HCT116 (cell line): ENCODE results near the gene LSM7. TPM values are rescaled to one million over a fixed set of nuclear protein-coding genes. Genes with fewer than 3 reads are reported as not detected.

Source experiments
- ATAC-seq: fragments of 200-7000 bp; cut with Tn5 transposase; 2 replicates; pipeline ENCODE4 v1.9.1; 2020; ENCODE audit warnings: mild to moderate bottlenecking, moderate library complexity
- BruUV-seq: library from RNA; stranded (reverse); fragments of 400-500 nt; replicated peaks from 2 replicates; lab custom pipeline; 2021; lab: Mats Ljungman, UMichigan
- CTCF ChIA-PET: fragments of 300-600 bp; sonication (Branson Sonifier 250); formaldehyde crosslinking; loops from one replicate; lab custom pipeline; 2021; ENCODE audit warnings: antibody characterized with exemption; lab: Charles Lee
- POLR2A ChIA-PET: fragments of 300-600, 350-600 bp; sonication (Branson Sonifier 250); formaldehyde crosslinking; loops from one replicate; lab custom pipeline; 2021; ENCODE audit warnings: antibody characterized with exemption; lab: Charles Lee
- RAD21 ChIA-PET, 2 experiments: fragments of 300-600 bp; sonication (Branson Sonifier 250); formaldehyde crosslinking; loops; one replicate each; lab custom pipeline; 2023; ENCODE audit warnings: low total read pairs in 2 of 2; ENCODE audit not compliant: uncharacterized antibody in 2 of 2, unreplicated experiment in 2 of 2, low non-redundant PET in 1 of 2; lab: Charles Lee
- DNase-seq: peaks from one replicate; pipeline ENCODE4 v3.0.0-alpha.2; 2010; ENCODE audit warnings: low read depth, low spot score
- H2AFZ ChIP-seq: fragments of 200-600 bp; shearing (Covaris generic), sonication (generic); 2 replicates; pipeline ENCODE4 v1.6.1; 2017; ENCODE audit warnings: low read depth, mixed run types, mixed read lengths, antibody characterized with exemption, low read length; ENCODE audit not compliant: poor library complexity, severe bottlenecking
- H3K27ac ChIP-seq: 2 replicates; pipeline ENCODE4 v1.5.1; 2012; ENCODE audit warnings: low read depth, low read length
- H3K27me3 ChIP-seq: fragments of 200-600 bp; sonication (generic); 2 replicates; pipeline ENCODE4 v1.6.1; 2016; ENCODE audit warnings: mixed run types, low read length, mixed read lengths; ENCODE audit not compliant: insufficient read depth
- H3K36me3 ChIP-seq, 2 experiments: fragments of 200-500 bp in 1 of 2; fragments of 200-600 bp in 1 of 2; sonication (Bioruptor generic) in 1 of 2; sonication (generic) in 1 of 2; 2 replicates each; pipeline versions ENCODE4 v1.5.1 to v1.6.1; 2014 to 2016; ENCODE audit warnings: low read length in 2 of 2, inconsistent platforms in 1 of 2, mixed read lengths in 1 of 2, mixed run types in 1 of 2; ENCODE audit not compliant: insufficient read depth in 2 of 2, control insufficient read depth in 1 of 2
- H3K4me1 ChIP-seq, 2 experiments: fragments of 200-600 bp in 1 of 2; sonication (generic) in 1 of 2; 2 replicates each; pipeline versions ENCODE4 v1.5.1 to v1.6.1; 2012 to 2017; ENCODE audit warnings: low read length in 2 of 2, inconsistent platforms in 1 of 2, mild to moderate bottlenecking in 1 of 2, mixed read lengths in 1 of 2, mixed run types in 1 of 2, moderate library complexity in 1 of 2; ENCODE audit not compliant: insufficient read depth in 2 of 2, control insufficient read depth in 1 of 2
- H3K4me2 ChIP-seq: fragments of 200-600 bp; sonication (generic); 2 replicates; pipeline ENCODE4 v1.6.1; 2017; ENCODE audit warnings: mixed run types, low read length, mixed read lengths
- H3K4me3 ChIP-seq, 2 experiments: fragments of 200-600 bp in 1 of 2; sonication (generic) in 1 of 2; replicated peaks in 1 of 2; 2 replicates each; pipeline ENCODE4 v1.5.1; 2011 to 2016; ENCODE audit warnings: low read length in 2 of 2, control low read depth in 1 of 2, low read depth in 1 of 2, mild to moderate bottlenecking in 1 of 2, mixed read lengths in 1 of 2, mixed run types in 1 of 2
- H3K79me2 ChIP-seq: fragments of 200-600 bp; sonication (generic); 2 replicates; pipeline ENCODE4 v1.6.1; 2017; ENCODE audit warnings: mild to moderate bottlenecking, mixed run types, low read length, moderate library complexity, mixed read lengths; ENCODE audit not compliant: insufficient read depth
- H3K9ac ChIP-seq: fragments of 200-600 bp; sonication (generic); 2 replicates; pipeline ENCODE4 v1.6.1; 2016; ENCODE audit warnings: low read length, mixed read lengths
- H3K9me2 ChIP-seq: fragments of 200-600 bp; sonication (generic), shearing (Covaris generic); 2 replicates; pipeline ENCODE4 v1.6.1; 2017; ENCODE audit warnings: mixed run types, mild to moderate bottlenecking, moderate library complexity; ENCODE audit not compliant: insufficient read depth
- H3K9me3 ChIP-seq, 2 experiments: fragments of 200-500 bp in 1 of 2; fragments of 200-600 bp in 1 of 2; sonication (Bioruptor generic) in 1 of 2; sonication (generic) in 1 of 2; 2 replicates each; pipeline ENCODE4 v1.6.1; 2014 to 2017; ENCODE audit warnings: low read length in 2 of 2, mixed read lengths in 2 of 2, inconsistent platforms in 1 of 2, low read depth in 1 of 2, mild to moderate bottlenecking in 1 of 2, mixed run types in 1 of 2, moderate library complexity in 1 of 2; ENCODE audit not compliant: control insufficient read depth in 1 of 2, insufficient read depth in 1 of 2
- H4K20me1 ChIP-seq: fragments of 200-600 bp; sonication (generic), shearing (Covaris generic); 2 replicates; pipeline ENCODE4 v1.6.1; 2017; ENCODE audit warnings: mixed run types, mild to moderate bottlenecking, moderate library complexity; ENCODE audit not compliant: insufficient read depth
- EZH2phosphoT487 ChIP-seq: fragments of 200-600 bp; IDR thresholded peaks from 2 replicates; pipeline ENCODE4 v1.6.1; 2018; ENCODE audit warnings: antibody characterized with exemption, borderline replicate concordance
- MAX ChIP-seq: IDR thresholded peaks from 2 replicates; pipeline ENCODE4 v1.6.1; 2012
- RAD21 ChIP-seq: IDR thresholded peaks from 2 replicates; pipeline ENCODE4 v1.6.1; 2012; ENCODE audit warnings: low read depth, mild to moderate bottlenecking
- REST ChIP-seq: IDR thresholded peaks from 2 replicates; pipeline ENCODE4 v1.6.1; 2012; ENCODE audit warnings: low read depth
- YY1 ChIP-seq: IDR thresholded peaks from 2 replicates; pipeline ENCODE4 v1.6.1; 2011; ENCODE audit warnings: low read length, low read depth, moderate library complexity, mild to moderate bottlenecking; ENCODE audit not compliant: insufficient replicate concordance; ENCODE audit errors: extremely low read depth
- ZBTB33 ChIP-seq: IDR thresholded peaks from 2 replicates; pipeline ENCODE4 v1.6.1; 2011; ENCODE audit warnings: mild to moderate bottlenecking, low read length, moderate library complexity; ENCODE audit not compliant: insufficient replicate concordance; ENCODE audit errors: extremely low read depth
- intact Hi-C: fragments of 100-400 bp; cut with micrococcal nuclease; formaldehyde crosslinking; loops from 2 replicates; pipeline ENCODE4 v1.10.0; 2022
- total RNA-seq: library from RNA; stranded (reverse); gene quantifications from one replicate; pipeline ENCODE4 v1.2.1, GENCODE V29; 2021; ENCODE audit not compliant: unreplicated experiment

Gene LSM7
- total RNA-seq, 1 experiment from 2014 or later, result 190 TPM

- Histone ChIP-seq H3K9me3 (peaks cover 0 to 11% of the 10 kb centered on the region in 2 experiments; a peak in 1 of 4 replicates), H3K79me2 (peaks cover 54% of the 10 kb centered on the region), H3K4me1 (peaks cover 0 to 5% of the 10 kb centered on the region in 2 experiments; a peak in 1 of 4 replicates), H3K9ac (no peak overlapping the region), H3K4me2 (no peak overlapping the region), H3K4me3 (no peak overlapping the region), H3K27me3 (no peaks in the 10 kb centered on the region), H2AFZ (no peak overlapping the region), H3K9me2 (no peaks in the 10 kb centered on the region), H4K20me1 (no peaks in the 10 kb centered on the region; the same call in 1 of the 2 replicates), H3K36me3 (no peaks in the 10 kb centered on the region), H3K27ac (peak overlapping the region; percentile 35; the same call in 1 of the 2 replicates)
- POLR2A ChIA-PET, result no interaction called here
- CTCF ChIA-PET, result no interaction called here
- intact Hi-C loops, result no loop called here
- ATAC-seq (no peak), DNase-seq (no peak)
- no peak for TF ChIP-seq YY1
- TF ChIP-seq RAD21, result no peak
- no peak for TF ChIP-seq ZBTB33
- TF ChIP-seq EZH2phosphoT487, result no peak
- no peak for TF ChIP-seq REST
- no peak for TF ChIP-seq MAX
- no TSS peak for BruUV-seq
- RAD21 ChIA-PET, result no interaction called here
Observed at GRCh38 chr19:2335848-2336247, 7.5 kb upstream of the LSM7 start.
